ENCODE data around the gene PXDC1. TPM values are rescaled to one million over a fixed set of nuclear protein-coding genes. Genes with fewer than 3 reads are reported as not detected.

PXDC1 gene
- total RNA-seq, 1 donor from 2014 or later: 22.9 TPM

Other genes starting within 250 kb of the PXDC1 start
- 10.7 TPM for gene FAM50B, start 97.7 kb upstream of the PXDC1 start, total RNA-seq